ENCODE data around the gene SLC2A11. TPM values are rescaled to one million over a fixed set of nuclear protein-coding genes. Genes with fewer than 3 reads are reported as not detected.
A peak's percentile ranks its signal among the peaks of the same experiment; 100 is the strongest.

SLC2A11 gene
- total and polyA plus RNA-seq, 12 donors, result 11.3 to 35.3 (median 20.8) TPM

- no peaks in the 10 kb centered on the region for H3K27me3 ChIP-seq
- TF ChIP-seq CTCF (IDR thresholded peaks at IDR 0.05) (no peak), POLR2A (IDR thresholded peaks at IDR 0.05) (no peak)
- WGBS, 4 donors, result 70 to 84% (median 80%) methylated on average over 10 to 11 of the region's 11 CpGs
- H3K4me1 ChIP-seq (replicated peaks in 1 of 2), result peaks cover 11 to 20% of the 10 kb centered on the region in 2 donors
- no peaks in the 10 kb centered on the region for H3K36me3 ChIP-seq (replicated peaks in 1 of 2)
- H3K9me3 ChIP-seq (replicated peaks in 1 of 3), result no peaks in the 10 kb centered on the region
- H3K4me3 ChIP-seq, result no peak overlapping the region
- peak overlapping the region in 2 of 5 donors; percentile 46 to 74 for H3K27ac ChIP-seq
- intact Hi-C loops (cut with DNase I), result no loop called here
- DNase-seq, result peak in 1 of 7 donors; percentile 41
Observed at GRCh38 chr22:23908587-23909205, 51.0 kb downstream of the SLC2A11 start.

DNA sequence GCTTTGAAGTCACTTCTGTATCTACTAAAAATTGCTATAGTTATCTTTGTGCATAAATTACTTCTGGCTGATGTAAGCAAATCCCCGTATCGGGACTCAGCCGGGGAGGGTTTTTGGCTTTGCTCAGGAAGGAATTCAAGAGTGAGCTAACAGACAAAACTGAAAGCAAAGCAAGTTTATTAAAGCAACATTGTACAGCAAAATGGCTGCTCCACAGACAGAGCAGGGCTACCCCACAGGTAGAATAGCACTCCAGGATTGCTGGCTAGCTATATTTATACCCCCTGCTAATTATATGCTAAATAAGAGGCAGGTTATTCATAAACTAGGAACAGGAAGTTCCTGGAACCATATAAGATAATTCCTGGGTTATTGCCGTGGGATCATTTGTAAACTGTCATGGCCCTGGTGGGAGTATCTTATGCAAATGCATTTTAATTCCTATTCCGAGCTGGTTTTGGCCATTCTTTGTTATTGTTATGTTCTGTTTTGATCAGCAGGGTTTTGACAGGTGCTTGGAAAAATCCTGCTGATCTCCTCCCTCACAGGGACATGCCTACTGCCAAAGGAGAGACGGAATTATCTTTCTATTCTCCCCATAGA lies 51.7 kb downstream of the SLC2A11 start:
- Histone ChIP-seq H3K36me3 (replicated peaks in 1 of 2) (no peaks in the 10 kb centered on the region), H3K9me3 (replicated peaks in 1 of 3) (no peaks in the 10 kb centered on the region), H3K27me3 (no peaks in the 10 kb centered on the region), H3K4me3 (peak overlapping the region in 1 of 4 donors; percentile 10), H3K27ac (peak overlapping the region; percentile 4 to 74 (median 46)), H3K4me1 (replicated peaks in 1 of 2) (peaks cover 11 to 20% of the 10 kb centered on the region in 2 donors)
- DNase-seq, result peak in 3 of 7 donors; percentile 13 to 59 (median 55)
- peak in 1 of 2 donors; percentile 25 for TF ChIP-seq POLR2A (IDR thresholded peaks at IDR 0.05)
- no peak for TF ChIP-seq CTCF (IDR thresholded peaks at IDR 0.05)
- 39 to 45% (median 41%) methylated on average over 6 of the region's 6 CpGs for WGBS, 4 donors
- intact Hi-C loops (cut with DNase I), result no loop called here

DNA sequence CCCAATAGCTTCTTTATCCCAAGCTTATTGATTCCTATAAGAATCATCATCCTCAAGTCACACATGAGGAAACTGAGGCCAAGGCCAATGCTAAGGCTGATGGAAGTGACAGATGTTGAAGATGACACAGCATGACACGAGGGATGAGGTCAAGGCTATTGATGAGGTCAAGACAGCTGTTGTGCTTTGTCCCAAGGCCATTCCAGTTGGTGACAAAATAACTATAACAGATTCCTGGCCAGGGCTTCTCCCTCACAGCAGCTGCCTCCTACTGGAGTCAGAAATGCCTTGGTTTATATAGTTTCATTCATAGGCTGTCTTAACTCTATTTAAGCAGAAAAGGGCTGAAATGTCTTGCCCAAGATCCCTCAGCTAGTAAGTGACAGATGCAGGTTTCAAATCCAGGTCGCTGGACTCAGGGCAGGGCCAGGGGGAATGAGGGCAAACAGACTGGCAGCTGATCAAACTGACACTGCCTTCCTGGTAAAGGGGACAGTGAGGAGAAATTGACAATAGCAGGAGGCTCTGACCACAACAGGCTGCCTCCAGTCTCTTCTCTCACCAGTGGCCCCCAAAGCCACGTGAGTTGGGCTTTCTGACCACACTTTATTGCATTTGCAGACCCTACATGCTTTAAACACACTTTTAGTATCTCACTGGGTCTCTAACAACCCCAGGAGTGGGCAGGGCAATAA lies 53.0 kb downstream of the SLC2A11 start:
- DNase-seq, result peak in 3 of 7 donors; percentile 51 to 63 (median 60)
- intact Hi-C loops (cut with DNase I), result no loop called here
- no peaks in the 10 kb centered on the region for H3K27me3 ChIP-seq
- H3K9me3 ChIP-seq (replicated peaks in 1 of 3), result no peaks in the 10 kb centered on the region
- no peak overlapping the region for H3K4me3 ChIP-seq
- TF ChIP-seq POLR2A (IDR thresholded peaks at IDR 0.05) (no peak), CTCF (IDR thresholded peaks at IDR 0.05) (no peak)
- H3K36me3 ChIP-seq (replicated peaks in 1 of 2), result no peaks in the 10 kb centered on the region
- peaks cover 11 to 20% of the 10 kb centered on the region in 2 donors for H3K4me1 ChIP-seq (replicated peaks in 1 of 2)
- peak overlapping the region in 4 of 5 donors; percentile 15 to 73 (median 39) for H3K27ac ChIP-seq
- WGBS, 4 donors, result 50 to 65% (median 63%) methylated on average over 3 of the region's 3 CpGs

- Histone ChIP-seq H3K36me3 (replicated peaks in 1 of 2) (no peaks in the 10 kb centered on the region), H3K27me3 (no peaks in the 10 kb centered on the region), H3K4me3 (no peak overlapping the region), H3K27ac (peak overlapping the region in 2 of 5 donors; percentile 39 to 73), H3K4me1 (replicated peaks in 1 of 2) (peaks cover 11 to 20% of the 10 kb centered on the region in 2 donors), H3K9me3 (replicated peaks in 1 of 3) (no peaks in the 10 kb centered on the region)
- 93 to 96% (median 95%) methylated on average over 11 to 12 of the region's 12 CpGs for WGBS, 4 donors
- TF ChIP-seq POLR2A (IDR thresholded peaks at IDR 0.05), result no peak
- TF ChIP-seq CTCF (IDR thresholded peaks at IDR 0.05), result no peak
- intact Hi-C loops (cut with DNase I), result no loop called here
- peak in 2 of 7 donors; percentile 23 to 45 for DNase-seq
Observed at GRCh38 chr22:23911318-23911980, 53.8 kb downstream of the SLC2A11 start.

All from adrenal gland (tissue), 12 donors.